Anterior cingulate cortex (tissue), 58 donors: ENCODE data around the gene EPAS1.
A peak's percentile ranks its signal among the peaks of the same experiment; 100 is the strongest.

Source experiments
- DNase-seq, 58 donors: peaks; one replicate each; lab custom pipeline; 2025; lab: John Stamatoyannopoulos, UW

The EPAS1 gene

GRCh38 chr2:46296840-46297545 lies at the start of gene EPAS1:
Gene EPAS1 (plus strand): TSS chr2:46297407. CDS start chr2:46297912, 505 bp downstream.
- peak in 54 of 58 donors; percentile 25 to 88 (median 69) for DNase-seq

GRCh38 chr2:46248171-46248570 lies 49.0 kb upstream of the EPAS1 start:
- no peak for DNase-seq

GRCh38 chr2:46249654-46250053 lies 47.6 kb upstream of the EPAS1 start:
- no peak for DNase-seq

- no peak for DNase-seq
These were observed 44.1 kb upstream of the EPAS1 start for GRCh38 chr2:46252891-46253659.

GRCh38 chr2:46254474-46254873 lies 42.7 kb upstream of the EPAS1 start:
- DNase-seq = no peak

DNA sequence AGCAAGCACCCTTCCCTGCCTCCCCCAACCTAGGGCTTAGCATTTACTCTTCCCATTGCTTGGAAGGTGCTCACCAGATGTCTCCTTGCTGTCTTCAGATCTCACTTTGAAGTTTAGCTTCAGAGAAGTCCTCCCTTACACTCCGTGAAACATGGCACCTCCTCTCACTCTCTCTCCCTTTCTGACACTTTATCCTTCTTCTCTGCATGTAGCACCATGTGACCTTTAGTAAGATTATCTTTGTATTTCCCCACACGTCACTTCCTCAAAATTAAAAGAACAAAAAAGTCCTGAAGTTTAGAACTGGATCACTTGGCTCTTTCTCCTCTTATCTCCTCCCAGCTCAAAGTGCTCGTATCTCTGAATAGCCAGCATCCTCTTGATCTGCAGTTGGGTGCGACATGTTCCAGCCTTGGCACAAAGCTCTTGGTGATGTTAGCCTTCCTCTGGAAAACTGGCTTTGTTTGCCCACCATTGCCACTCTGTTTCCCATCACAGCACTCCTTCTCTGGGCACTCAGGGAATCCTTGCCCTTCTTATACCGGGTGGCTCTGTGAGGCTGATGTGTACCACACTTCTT lies 40.6 kb upstream of the EPAS1 start:
- DNase-seq = no peak

- DNase-seq = no peak
These were observed 39.7 kb upstream of the EPAS1 start for GRCh38 chr2:46257476-46257875.

GRCh38 chr2:46257980-46258379 lies 39.2 kb upstream of the EPAS1 start:
- DNase-seq = no peak

DNA sequence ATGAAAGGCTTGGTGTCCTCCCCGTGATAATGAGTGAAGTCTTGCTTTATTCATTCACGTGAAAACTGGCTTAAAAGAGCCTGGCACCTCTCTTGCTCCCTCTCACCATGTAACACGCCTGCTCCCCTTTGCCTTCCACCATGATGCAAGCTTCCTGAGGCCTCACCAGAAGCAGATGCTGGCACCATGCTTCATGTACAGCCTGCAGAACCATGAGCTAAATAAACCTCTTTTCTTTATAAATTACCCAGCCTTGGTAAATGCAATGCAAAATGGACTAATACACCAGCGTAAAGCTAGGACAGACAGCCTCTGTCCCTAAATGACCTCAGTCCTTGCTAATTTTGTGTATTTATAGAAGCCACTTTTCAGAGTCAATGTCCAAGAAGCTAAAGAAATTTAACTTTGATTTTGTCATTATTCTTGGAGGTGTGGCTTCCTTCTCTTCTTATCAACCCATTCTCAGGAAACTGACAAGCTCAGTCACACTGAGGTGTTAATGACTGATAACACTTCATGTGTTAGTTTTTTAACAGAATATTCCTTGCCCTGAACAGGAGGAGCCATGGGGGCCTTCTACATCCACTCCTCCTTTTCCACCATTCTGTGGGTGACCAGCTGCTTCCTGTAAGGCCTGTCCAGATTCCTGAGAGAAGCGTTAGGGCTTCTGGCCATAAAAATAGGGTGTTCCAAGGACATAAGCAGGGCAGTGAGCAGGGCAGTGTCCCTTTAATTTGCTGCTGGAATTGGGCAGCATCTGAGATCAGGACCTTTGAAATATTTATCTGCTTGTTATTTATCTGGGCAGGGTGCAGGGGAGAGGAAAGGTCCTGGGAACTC lies 38.0 kb upstream of the EPAS1 start:
- DNase-seq = no peak

GRCh38 chr2:46259777-46260168 lies 37.4 kb upstream of the EPAS1 start:
- no peak for DNase-seq

GRCh38 chr2:46260305-46260704 lies 36.9 kb upstream of the EPAS1 start:
- DNase-seq = no peak

GRCh38 chr2:46262248-46262938 lies 34.8 kb upstream of the EPAS1 start:
- DNase-seq = no peak

- no peak for DNase-seq
These were observed 33.9 kb upstream of the EPAS1 start for GRCh38 chr2:46263347-46263746.

GRCh38 chr2:46264447-46264846 lies 32.8 kb upstream of the EPAS1 start:
- no peak for DNase-seq

GRCh38 chr2:46266134-46266533 lies 31.1 kb upstream of the EPAS1 start:
- DNase-seq = no peak

DNA sequence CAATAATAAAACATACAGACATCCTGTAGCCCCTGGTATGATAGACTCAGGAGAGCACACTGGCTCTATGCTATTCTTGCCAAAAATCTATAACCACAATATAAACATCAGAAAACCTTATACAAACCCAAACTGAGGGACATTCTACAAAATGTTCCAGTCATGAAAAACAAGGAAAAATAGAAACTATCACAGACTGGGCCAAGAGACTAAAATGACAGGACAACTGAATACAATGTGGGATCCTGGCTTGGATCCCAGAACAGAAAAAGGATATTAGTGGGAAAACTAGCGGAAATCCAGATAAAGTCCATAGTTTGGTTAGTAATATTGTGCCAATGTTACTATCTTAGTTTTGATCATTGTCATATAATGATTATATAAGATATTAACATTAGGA lies 29.6 kb upstream of the EPAS1 start:
- no peak for DNase-seq

DNA sequence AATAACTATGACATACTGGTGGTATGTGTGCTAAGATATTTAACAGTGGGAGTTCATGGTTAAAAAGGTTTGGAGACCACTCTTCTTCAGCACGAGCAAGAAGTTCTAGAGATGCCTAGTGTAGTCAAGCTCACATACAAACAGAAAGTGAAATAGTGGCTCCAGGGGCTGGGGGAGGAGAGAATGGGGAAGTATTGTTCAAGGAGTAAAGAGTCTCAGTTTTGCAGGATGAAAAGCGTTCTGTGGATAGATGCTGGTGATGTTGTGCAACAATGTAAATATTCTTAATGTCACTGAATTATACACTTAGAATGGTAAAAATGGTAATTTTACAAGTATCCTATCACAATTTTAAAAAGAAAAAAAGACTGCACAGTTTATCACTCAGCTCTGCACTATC lies 29.0 kb upstream of the EPAS1 start:
- DNase-seq = no peak

- DNase-seq = no peak
These were observed 28.2 kb upstream of the EPAS1 start for GRCh38 chr2:46269001-46269400.

DNA sequence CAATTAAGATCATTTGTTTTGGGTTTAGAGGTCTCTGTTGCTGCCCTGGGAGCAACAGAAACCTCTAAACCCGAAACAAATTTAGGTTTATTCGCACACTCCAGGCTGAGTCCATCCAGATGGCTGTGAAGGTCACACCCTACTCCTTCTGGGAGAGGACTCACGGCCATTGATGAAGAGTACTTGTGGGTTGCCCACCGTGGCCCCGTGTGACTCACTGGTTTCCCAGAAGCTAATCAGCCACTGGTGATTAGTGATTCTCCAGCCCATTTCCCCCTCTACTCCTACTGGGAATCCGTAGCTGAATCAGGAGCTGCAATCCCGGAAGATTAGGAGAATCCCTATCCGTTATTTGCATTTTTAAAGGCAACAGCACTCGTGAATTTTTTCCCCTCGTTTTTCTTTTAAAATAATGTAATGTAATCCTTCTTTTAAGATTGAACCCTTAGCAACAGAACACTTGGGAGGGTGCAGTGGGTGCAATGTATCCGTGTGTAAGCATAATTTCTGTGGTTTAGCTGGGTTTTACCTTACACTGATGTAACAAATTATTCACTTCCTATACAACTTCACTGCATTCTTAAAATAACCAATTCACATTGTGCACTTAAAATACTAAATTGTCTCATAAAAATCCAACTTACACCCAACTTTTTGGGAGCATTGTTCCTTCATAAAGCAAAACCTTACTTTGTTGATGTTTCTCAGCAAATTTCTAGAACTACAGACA lies 27.5 kb upstream of the EPAS1 start:
- DNase-seq = no peak

GRCh38 chr2:46270384-46270783 lies 26.8 kb upstream of the EPAS1 start:
- DNase-seq = no peak
